Measurements from ENCODE around the gene DAB1.

The DAB1 gene

GRCh38 chr1:57410508-57410907, 13.4 kb downstream of the DAB1 start:
- DNase-seq, result no peak

- DNase-seq, result no peak
These were observed 15.9 kb downstream of the DAB1 start for GRCh38 chr1:57407928-57408327.

- no peak for DNase-seq
These were observed 17.4 kb downstream of the DAB1 start for GRCh38 chr1:57406428-57406970.

GRCh38 chr1:57404884-57405283, 19.0 kb downstream of the DAB1 start:
- no peak for DNase-seq

- DNase-seq, result no peak
These were observed 20.7 kb downstream of the DAB1 start for GRCh38 chr1:57403201-57403600.

GRCh38 chr1:57401671-57402070, 22.2 kb downstream of the DAB1 start:
- DNase-seq, result no peak

- DNase-seq, result no peak
These were observed 23.8 kb downstream of the DAB1 start for GRCh38 chr1:57400048-57400447.

- DNase-seq, result no peak
These were observed 30.7 kb downstream of the DAB1 start for GRCh38 chr1:57393058-57393584.

GRCh38 chr1:57385336-57385735, 38.5 kb downstream of the DAB1 start:
- DNase-seq, result no peak

- no peak for DNase-seq
These were observed 39.0 kb downstream of the DAB1 start for GRCh38 chr1:57384901-57385300.

GRCh38 chr1:57384284-57384683, 39.6 kb downstream of the DAB1 start:
- no peak for DNase-seq

GRCh38 chr1:57381871-57382270, 42.0 kb downstream of the DAB1 start:
- no peak for DNase-seq

GRCh38 chr1:57381426-57381825, 42.4 kb downstream of the DAB1 start:
- no peak for DNase-seq

- DNase-seq, result no peak
These were observed 42.9 kb downstream of the DAB1 start for GRCh38 chr1:57380923-57381322.

- no peak for DNase-seq
These were observed 45.3 kb downstream of the DAB1 start for GRCh38 chr1:57378534-57378933.

- DNase-seq, result no peak
These were observed 46.3 kb downstream of the DAB1 start for GRCh38 chr1:57377339-57378139.

- DNase-seq, result no peak
These were observed 47.8 kb downstream of the DAB1 start for GRCh38 chr1:57376041-57376440.

GRCh38 chr1:57369889-57370288, 54.0 kb downstream of the DAB1 start:
- DNase-seq, result no peak

- DNase-seq, result no peak
These were observed 55.9 kb downstream of the DAB1 start for GRCh38 chr1:57367945-57368344.

- DNase-seq, result no peak
These were observed 60.2 kb downstream of the DAB1 start for GRCh38 chr1:57363643-57364042.

GRCh38 chr1:57363165-57363564, 60.7 kb downstream of the DAB1 start:
- no peak for DNase-seq

- no peak for DNase-seq
These were observed 61.4 kb downstream of the DAB1 start for GRCh38 chr1:57362480-57362879.

GRCh38 chr1:57361516-57361915, 62.3 kb downstream of the DAB1 start:
- no peak for DNase-seq

- DNase-seq, result no peak
These were observed 62.9 kb downstream of the DAB1 start for GRCh38 chr1:57360846-57361407.
